Osteoblast (primary cell): ENCODE data around the gene FUOM. TPM values are rescaled to one million over a fixed set of nuclear protein-coding genes. Genes with fewer than 3 reads are reported as not detected.

Source experiments
- DNase-seq: peaks from one replicate; pipeline ENCODE4 v3.0.0; 2011; ENCODE audit warnings: low spot score, mixed read lengths; ENCODE audit not compliant: insufficient read length; ENCODE audit errors: missing footprints
- H2AFZ ChIP-seq: 2 replicates; pipeline ENCODE4 v1.6.0; 2011; ENCODE audit warnings: mild to moderate bottlenecking, low read length
- H3K27ac ChIP-seq: 2 replicates; pipeline ENCODE4 v1.5.1; 2011; ENCODE audit warnings: mild to moderate bottlenecking, low read depth, low read length, moderate library complexity
- H3K27me3 ChIP-seq: 2 replicates; pipeline ENCODE4 v1.6.0; 2012; ENCODE audit warnings: mild to moderate bottlenecking, control low read depth, inconsistent platforms, low read length, moderate library complexity; ENCODE audit not compliant: insufficient read depth
- H3K36me3 ChIP-seq: 2 replicates; pipeline ENCODE4 v1.5.1; 2011; ENCODE audit warnings: mild to moderate bottlenecking, low read length, control low read depth, moderate library complexity; ENCODE audit not compliant: insufficient read depth
- H3K4me1 ChIP-seq: 2 replicates; pipeline ENCODE4 v1.5.1; 2011; ENCODE audit warnings: mild to moderate bottlenecking, low read length, control low read depth, moderate library complexity; ENCODE audit not compliant: insufficient read depth
- H3K4me2 ChIP-seq: 2 replicates; pipeline ENCODE4 v1.6.0; 2011; ENCODE audit warnings: mild to moderate bottlenecking, low read length; ENCODE audit not compliant: insufficient read depth
- H3K4me3 ChIP-seq: fragments of 200-600 bp; sonication (generic); 3 replicates; pipeline ENCODE4 v1.5.1; 2012; ENCODE audit warnings: mild to moderate bottlenecking, low read length, inconsistent platforms; ENCODE audit not compliant: insufficient read depth
- H3K79me2 ChIP-seq: 2 replicates; pipeline ENCODE4 v1.6.0; 2012; ENCODE audit warnings: mild to moderate bottlenecking, low read length, control low read depth, inconsistent platforms; ENCODE audit not compliant: insufficient read depth
- H3K9me3 ChIP-seq: 2 replicates; pipeline ENCODE4 v1.5.1; 2011; ENCODE audit warnings: low read depth, low read length, control low read depth
- H4K20me1 ChIP-seq: 2 replicates; pipeline ENCODE4 v1.6.0; 2012; ENCODE audit warnings: mild to moderate bottlenecking, low read length, control low read depth; ENCODE audit not compliant: insufficient read depth
- total RNA-seq: library from RNA; depleted of rRNA; stranded (reverse); fragments of >200 nt; gene quantifications from 2 replicates; pipeline ENCODE4 v1.2.3, GENCODE V29; 2012
- TF ChIP-seq, protein P1 (sequence below): IDR thresholded peaks from 2 replicates; pipeline ENCODE4 v1.5.1; 2011; ENCODE audit warnings: mild to moderate bottlenecking, low read depth, low read length, moderate library complexity; ENCODE audit errors: extremely low read depth

FUOM gene
- total RNA-seq, 1 donor: 5.1 TPM

DNA sequence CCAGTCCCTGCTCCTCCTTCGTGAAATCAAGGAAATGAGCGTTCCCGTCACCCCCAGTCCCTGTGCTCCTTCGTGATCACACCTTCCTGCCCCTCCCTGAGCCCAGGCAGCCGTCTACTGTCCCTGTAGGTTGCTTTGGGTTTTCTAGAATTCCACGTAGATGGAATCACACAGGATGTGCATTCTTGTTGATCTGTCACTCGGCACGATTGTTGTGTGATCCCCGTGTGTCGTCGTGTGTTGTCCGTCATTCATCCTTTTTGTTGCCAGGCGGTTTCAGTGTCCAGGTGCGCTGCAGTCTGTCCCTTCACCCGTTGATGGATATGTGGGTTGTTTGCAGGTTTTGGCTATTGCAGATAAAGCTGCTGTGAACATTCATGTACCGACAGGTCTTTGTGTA lies 45.5 kb upstream of the FUOM start:
- Histone ChIP-seq H2AFZ (no peak overlapping the region), H3K36me3 (peaks cover 64% of the 10 kb centered on the region), H3K4me2 (no peak overlapping the region), H3K9me3 (no peaks in the 10 kb centered on the region), H4K20me1 (peaks cover 16% of the 10 kb centered on the region), H3K27ac (no peak overlapping the region), H3K4me1 (peaks cover 16% of the 10 kb centered on the region), H3K79me2 (peaks cover 59% of the 10 kb centered on the region), H3K27me3 (no peaks in the 10 kb centered on the region), H3K4me3 (no peak overlapping the region)
- DNase-seq: no peak
- TF ChIP-seq, protein P1, sequence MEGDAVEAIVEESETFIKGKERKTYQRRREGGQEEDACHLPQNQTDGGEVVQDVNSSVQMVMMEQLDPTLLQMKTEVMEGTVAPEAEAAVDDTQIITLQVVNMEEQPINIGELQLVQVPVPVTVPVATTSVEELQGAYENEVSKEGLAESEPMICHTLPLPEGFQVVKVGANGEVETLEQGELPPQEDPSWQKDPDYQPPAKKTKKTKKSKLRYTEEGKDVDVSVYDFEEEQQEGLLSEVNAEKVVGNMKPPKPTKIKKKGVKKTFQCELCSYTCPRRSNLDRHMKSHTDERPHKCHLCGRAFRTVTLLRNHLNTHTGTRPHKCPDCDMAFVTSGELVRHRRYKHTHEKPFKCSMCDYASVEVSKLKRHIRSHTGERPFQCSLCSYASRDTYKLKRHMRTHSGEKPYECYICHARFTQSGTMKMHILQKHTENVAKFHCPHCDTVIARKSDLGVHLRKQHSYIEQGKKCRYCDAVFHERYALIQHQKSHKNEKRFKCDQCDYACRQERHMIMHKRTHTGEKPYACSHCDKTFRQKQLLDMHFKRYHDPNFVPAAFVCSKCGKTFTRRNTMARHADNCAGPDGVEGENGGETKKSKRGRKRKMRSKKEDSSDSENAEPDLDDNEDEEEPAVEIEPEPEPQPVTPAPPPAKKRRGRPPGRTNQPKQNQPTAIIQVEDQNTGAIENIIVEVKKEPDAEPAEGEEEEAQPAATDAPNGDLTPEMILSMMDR: no peak

DNA sequence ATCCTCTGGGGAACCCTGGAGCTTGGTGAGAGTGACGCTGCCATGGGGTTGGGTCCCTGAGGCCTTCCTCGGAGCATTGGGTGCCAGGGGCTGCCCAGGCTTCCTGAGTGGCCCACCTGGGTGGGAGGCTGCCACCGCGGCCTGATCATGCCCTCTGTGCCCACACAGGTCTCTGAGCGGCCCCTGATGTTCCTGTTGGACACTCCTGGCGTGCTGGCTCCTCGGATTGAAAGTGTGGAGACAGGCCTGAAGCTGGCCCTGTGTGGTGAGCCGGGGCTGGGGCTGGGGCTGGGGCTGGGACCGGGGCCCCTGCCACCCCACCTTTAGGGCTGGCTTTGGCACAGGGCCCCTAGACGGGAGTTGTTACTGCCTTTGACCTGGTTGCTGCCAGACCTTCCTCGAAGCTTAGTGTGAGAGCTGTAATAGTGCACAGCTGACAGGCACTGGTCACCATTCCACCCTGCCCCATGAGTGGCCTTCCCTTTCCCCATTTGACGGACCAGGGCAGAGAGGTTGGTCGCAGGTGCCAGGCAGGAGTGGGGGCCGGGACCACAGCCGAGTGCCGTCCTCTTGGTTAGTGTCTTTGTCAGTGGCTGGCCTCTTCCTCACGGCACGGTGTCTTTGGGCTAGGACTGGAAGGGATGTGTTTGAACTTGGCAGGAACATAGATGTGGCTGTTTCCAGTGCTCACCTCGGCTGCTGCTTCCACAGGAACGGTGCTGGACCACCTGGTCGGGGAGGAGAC lies 44.3 kb upstream of the FUOM start:
- Histone ChIP-seq H3K36me3 (peaks cover 63% of the 10 kb centered on the region), H3K9me3 (no peaks in the 10 kb centered on the region), H3K79me2 (peaks cover 56% of the 10 kb centered on the region), H3K4me1 (peaks cover 16% of the 10 kb centered on the region), H3K4me2 (no peak overlapping the region), H3K27ac (no peak overlapping the region), H2AFZ (no peak overlapping the region), H3K4me3 (no peak overlapping the region), H3K27me3 (no peaks in the 10 kb centered on the region), H4K20me1 (peaks cover 16% of the 10 kb centered on the region)
- TF ChIP-seq, protein P1: no peak
- no peak for DNase-seq

DNA sequence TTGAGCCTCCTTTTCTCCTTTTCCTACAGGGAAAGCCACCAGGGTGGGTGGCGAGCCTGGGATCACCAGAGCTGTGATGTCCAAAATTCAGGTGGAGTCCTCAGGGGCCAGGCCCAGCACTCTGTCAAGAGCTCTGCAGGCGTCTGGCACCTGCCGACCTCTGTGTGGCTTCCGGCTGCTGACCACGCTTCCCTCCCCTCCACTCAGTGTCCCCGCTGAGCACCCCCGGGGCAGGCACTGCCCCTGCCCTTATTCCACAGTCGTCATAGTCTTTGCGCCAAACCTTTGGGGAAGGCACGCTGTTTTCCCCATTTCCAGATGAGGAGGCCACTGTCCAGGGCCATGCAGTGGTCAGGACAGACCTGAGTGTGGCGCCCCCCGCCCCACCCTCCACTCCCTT lies 43.7 kb upstream of the FUOM start:
- Histone ChIP-seq H3K4me1 (peaks cover 16% of the 10 kb centered on the region), H4K20me1 (peaks cover 13% of the 10 kb centered on the region), H3K79me2 (peaks cover 56% of the 10 kb centered on the region), H3K4me2 (no peak overlapping the region), H3K27ac (no peak overlapping the region), H3K36me3 (peaks cover 65% of the 10 kb centered on the region), H3K27me3 (no peaks in the 10 kb centered on the region), H3K9me3 (no peaks in the 10 kb centered on the region), H3K4me3 (no peak overlapping the region), H2AFZ (no peak overlapping the region)
- no peak for DNase-seq
- TF ChIP-seq, protein P1: no peak

DNA sequence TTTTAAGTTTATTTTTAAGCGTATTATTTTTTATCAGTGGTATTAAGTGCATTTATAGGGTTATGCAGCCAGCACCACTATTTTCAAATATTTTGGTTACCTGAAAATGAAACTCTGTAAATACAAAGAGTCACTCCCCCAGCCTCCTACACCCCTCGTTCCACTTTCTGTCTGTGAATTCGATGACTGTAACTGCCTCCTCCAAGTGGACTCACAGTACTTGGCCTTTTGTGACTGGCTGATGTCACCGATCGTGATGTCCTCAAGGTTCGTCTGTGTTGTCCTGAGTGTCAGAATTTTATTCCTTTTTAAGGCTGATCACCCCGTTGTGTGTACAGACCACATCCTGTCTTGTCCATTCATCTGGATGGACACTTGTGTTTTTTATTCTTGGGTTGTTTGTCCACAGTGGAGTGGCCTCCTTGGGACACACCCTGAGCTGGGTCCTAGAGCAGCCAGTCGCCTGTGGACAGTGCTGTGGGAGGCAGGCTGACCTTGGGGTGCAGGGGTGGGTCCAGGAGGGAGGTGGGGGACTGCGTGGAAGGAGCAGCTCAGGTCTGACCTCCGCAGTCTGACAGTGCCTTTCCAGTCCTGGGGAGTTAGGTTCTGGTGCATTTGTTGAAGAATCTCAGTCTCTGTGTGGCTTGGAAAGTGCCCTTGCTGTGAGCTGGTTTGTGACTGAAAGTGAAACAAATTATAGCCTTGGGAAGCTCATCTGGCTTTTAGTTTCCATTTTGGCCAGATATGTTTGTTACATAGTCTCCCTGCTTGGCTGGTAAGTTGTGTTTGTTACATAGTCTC lies 43.0 kb upstream of the FUOM start:
- no peak overlapping the region for H3K4me3 ChIP-seq
- peaks cover 72% of the 10 kb centered on the region for H3K36me3 ChIP-seq
- H3K9me3 ChIP-seq: no peaks in the 10 kb centered on the region
- no peak overlapping the region for H2AFZ ChIP-seq
- H3K4me1 ChIP-seq: peaks cover 12% of the 10 kb centered on the region
- no peak for DNase-seq
- no peak overlapping the region for H3K4me2 ChIP-seq
- H3K27ac ChIP-seq: no peak overlapping the region
- no peaks in the 10 kb centered on the region for H3K27me3 ChIP-seq
- TF ChIP-seq, protein P1: no peak
- H4K20me1 ChIP-seq: peaks cover 8% of the 10 kb centered on the region
- H3K79me2 ChIP-seq: peaks cover 58% of the 10 kb centered on the region
